Retinal pigment epithelial cell (primary cell): Measurements from ENCODE around the gene CNOT9.
"Not testable (repeated sequence)": the region's sequence is repeated elsewhere in the genome, so short reads cannot be mapped to it uniquely, and the experiment has no call there.

ENCODE experiments used
- DNase-seq: peaks from one replicate; pipeline ENCODE4 v3.0.0-alpha.2; 2010; ENCODE audit warnings: low read depth
- H3K4me3 ChIP-seq: 2 replicates; pipeline ENCODE4 v1.5.1; 2011; ENCODE audit warnings: mild to moderate bottlenecking, low read length, control low read depth, moderate library complexity
- CTCF ChIP-seq: conservative IDR thresholded peaks from 2 replicates; pipeline ENCODE4 v1.5.1; 2011; ENCODE audit warnings: low read depth, low read length, control low read depth, inconsistent platforms

The CNOT9 gene, protein sequence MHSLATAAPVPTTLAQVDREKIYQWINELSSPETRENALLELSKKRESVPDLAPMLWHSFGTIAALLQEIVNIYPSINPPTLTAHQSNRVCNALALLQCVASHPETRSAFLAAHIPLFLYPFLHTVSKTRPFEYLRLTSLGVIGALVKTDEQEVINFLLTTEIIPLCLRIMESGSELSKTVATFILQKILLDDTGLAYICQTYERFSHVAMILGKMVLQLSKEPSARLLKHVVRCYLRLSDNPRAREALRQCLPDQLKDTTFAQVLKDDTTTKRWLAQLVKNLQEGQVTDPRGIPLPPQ

DNA sequence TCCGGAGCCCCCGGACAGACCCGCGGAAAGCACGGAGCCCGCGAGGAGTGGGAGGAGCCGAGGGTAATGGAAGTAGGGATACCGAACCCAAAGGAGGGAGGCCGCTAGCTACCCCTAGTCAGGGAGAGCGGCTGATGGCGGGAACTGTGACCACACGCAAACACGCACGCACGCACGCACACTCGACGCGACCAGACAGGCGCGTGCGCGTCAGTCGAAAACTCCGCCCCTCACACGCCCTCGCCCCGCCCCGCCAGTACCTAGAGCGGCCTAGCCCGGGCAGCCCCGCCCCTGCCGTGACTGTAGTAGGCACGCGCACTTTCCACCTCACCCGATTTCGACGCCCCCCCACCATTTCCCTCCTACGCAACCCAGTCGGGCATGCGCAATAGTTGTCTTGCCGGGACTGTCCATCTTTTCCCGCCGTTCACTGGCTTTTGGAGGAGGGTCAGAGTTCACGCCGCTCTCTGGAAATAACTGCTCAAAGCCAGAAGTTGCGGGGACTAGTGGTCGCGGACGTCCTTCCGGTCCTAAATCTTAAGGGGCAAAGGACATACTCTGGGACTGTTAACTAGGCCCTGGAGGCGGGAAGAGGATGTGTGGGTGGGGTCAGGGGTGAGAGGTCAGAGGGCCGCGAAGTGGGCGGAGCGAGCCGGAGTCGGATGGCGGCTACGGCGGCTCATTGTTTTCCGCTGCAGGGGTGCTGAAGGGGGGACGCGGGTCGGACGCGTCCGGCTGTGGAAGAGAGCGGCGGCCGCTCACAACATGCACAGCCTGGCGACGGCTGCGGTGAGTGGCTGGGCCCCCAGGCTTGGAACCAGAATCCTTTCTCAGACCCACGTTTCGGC lies at the start of gene CNOT9, which contains the start of gene USP37:
TSS of gene CNOT9 (plus strand) at position 650 of the 848 bp plus-strand sequence. CDS start at position 766, 116 bp downstream.
TSS of gene USP37 (minus strand) at position 162 of the 848 bp plus-strand sequence. CDS start 9,698 bp downstream, outside the sequence.
- no peak for TF ChIP-seq CTCF
- H3K4me3 ChIP-seq, result peak within 1 kb of the TSS; percentile 87
- peak; percentile 87 for DNase-seq

GRCh38 chr2:218518876-218519275 lies 49.8 kb upstream of the CNOT9 start:
- H3K4me3 ChIP-seq, result no peak overlapping the region
- DNase-seq, result no peak
- no peak for TF ChIP-seq CTCF

DNA sequence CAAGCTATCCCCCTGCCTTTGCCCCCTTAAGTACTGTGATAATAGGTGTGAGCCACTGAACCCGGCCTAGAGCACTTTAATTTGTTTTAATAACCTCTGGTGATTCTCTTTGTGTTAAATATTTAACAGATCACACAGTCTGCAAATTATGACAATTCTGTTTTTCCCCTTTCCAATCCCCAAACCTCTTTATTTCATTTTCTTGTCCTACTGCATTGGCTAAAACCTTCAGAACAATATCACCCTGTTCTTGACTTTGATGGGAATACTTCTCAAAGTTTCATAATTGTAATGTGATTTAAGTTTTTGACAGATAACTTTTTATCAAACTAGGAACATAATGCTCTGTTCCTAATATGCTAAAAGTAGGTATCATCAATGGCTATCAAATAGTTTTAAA lies 45.0 kb upstream of the CNOT9 start:
- H3K4me3 ChIP-seq, result no peak overlapping the region
- no peak for DNase-seq
- TF ChIP-seq CTCF, result no peak

DNA sequence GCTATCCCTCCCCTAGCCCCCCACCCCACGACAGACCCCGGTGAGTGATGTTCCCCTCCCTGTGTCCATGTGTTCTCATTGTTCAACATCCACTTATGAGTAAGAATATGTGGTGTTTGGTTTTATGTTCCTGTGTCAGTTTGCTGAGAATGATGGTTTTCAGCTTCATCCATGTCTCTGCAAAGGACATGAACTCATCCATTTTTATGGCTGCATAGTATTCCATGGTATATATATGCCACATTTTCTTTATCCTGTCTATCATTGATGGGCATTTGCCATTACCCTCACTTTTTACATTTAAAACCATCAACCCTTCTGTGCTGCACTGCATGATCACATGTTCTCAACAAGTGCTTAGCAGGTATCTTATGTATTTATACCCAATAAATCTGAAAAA lies 40.2 kb upstream of the CNOT9 start:
- not testable (repeated sequence) for H3K4me3 ChIP-seq, DNase-seq

GRCh38 chr2:218529990-218530389 lies 38.6 kb upstream of the CNOT9 start:
- no peak for DNase-seq
- TF ChIP-seq CTCF, result no peak
- no peak overlapping the region for H3K4me3 ChIP-seq

- no peak for TF ChIP-seq CTCF
- no peak for DNase-seq
- no peak overlapping the region for H3K4me3 ChIP-seq
Measured at GRCh38 chr2:218536804-218537494, 31.7 kb upstream of the CNOT9 start.

GRCh38 chr2:218540015-218540414 lies 28.6 kb upstream of the CNOT9 start:
- TF ChIP-seq CTCF, result no peak
- DNase-seq, result no peak
- no peak overlapping the region for H3K4me3 ChIP-seq
